GM12892 (cell line): ENCODE measurements around the gene CADM1.

Source experiments
- POLR2A ChIP-seq: IDR thresholded peaks from 2 replicates; pipeline ENCODE4 v1.6.1; 2011; ENCODE audit warnings: low read depth, low read length, control low read depth
- POLR2AphosphoS5 ChIP-seq: IDR thresholded peaks from 2 replicates; pipeline ENCODE4 v1.6.1; 2011; ENCODE audit warnings: low read depth, low read length, control low read depth
- TAF1 ChIP-seq: IDR thresholded peaks from 2 replicates; pipeline ENCODE4 v1.6.1; 2011; ENCODE audit warnings: low read depth, mild to moderate bottlenecking, control low read depth, low read length, borderline replicate concordance

- TF ChIP-seq TAF1 (no peak), POLR2A (no peak), POLR2AphosphoS5 (no peak)
Observed at GRCh38 chr11:115469361-115469760, 34.9 kb downstream of the CADM1 start.
